Measurements from ENCODE around the gene SLC38A8.

GRCh38 chr16:83965444-83966152 is 77.0 kb downstream of the SLC38A8 start:
- TF ChIP-seq CTCF (IDR thresholded peaks at IDR 0.05; ENCODE audit: low read depth, low read length, poor library complexity, severe bottlenecking) (no peak), EZH2phosphoT487 (IDR thresholded peaks at IDR 0.05; ENCODE audit: borderline replicate concordance, low read length) (no peak)

Measured in DOHH2 (cell line).